ENCODE measurements around the gene CACNA1B.
"Not testable (repeated sequence)": the region's sequence is repeated elsewhere in the genome, so short reads cannot be mapped to it uniquely, and the experiment has no call there.

Gene CACNA1B

DNA sequence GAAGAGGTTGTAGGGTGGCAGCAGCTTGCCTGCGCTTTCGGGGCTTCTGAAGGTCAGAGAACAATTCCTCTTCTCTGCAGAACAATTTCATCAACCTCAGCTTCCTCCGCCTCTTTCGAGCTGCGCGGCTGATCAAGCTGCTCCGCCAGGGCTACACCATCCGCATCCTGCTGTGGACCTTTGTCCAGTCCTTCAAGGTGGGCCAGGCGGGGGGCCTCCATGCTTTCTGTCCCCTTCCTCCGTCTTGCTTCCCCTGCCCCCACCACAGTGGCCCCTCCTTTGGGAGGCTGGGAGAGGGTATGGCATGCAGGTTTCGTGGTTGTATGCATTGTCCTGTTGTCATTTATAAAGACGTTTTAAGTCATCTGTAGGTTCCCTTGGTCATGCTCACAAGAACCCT, 195.8 kb downstream of the CACNA1B start:
- DNase-seq (ENCODE audit: low spot score): no peak

DNA sequence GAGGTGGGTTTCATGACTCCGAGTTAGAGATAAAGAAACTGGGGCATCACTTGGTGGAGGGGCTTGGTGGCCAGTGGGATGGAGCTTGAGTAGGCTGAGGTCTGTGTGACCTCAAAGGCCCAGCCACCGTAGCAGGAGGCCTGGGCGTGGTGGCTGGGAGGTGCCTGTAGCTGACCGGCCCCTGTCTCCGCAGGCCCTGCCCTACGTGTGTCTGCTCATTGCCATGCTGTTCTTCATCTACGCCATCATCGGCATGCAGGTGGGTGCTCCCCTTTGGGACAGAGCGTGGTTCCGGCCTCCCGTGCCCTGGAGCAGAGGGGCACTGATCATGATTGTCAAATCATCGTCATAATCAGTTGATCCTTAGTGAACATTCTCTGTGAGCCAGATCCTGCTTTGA, 196.2 kb downstream of the CACNA1B start:
- no peak for DNase-seq (ENCODE audit: low spot score)

DNA sequence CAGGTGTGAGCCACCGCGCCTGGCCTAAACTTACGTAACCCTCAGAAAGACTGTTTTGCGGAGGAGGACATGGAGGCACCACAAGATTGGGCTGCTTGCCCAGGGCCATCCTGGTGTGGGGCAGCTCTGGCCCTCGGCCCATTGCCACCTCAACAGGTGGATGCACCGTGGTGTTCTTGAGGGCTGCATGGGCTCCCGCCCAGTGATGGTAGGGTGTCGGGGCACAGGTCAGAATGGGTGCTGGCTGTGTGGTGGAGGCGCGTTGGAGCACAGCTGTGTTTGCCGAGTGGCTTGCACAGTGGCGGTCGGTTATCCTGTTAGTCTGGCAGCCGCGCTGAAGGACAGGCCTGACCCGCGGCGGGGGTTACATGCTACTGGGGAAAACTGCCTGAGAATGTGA, 196.9 kb downstream of the CACNA1B start:
- DNase-seq (ENCODE audit: low spot score): no peak

DNA sequence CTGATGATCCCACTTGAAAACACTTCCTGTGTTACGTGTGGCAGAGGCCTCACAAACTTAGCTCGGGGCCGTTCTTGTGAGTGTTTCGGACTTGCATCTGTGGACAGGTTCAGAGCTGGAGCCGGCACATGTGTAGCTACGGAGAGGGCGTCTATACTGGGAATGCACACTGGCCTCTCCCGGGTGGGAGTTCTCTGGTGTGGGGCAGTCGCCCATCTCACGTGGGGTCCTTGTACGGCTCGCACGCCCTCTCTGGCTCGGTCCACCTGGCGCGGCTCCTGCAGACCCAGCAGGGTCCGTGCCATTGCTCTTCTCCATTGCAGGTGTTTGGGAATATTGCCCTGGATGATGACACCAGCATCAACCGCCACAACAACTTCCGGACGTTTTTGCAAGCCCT, 197.9 kb downstream of the CACNA1B start:
- DNase-seq (ENCODE audit: low spot score): no peak

DNA sequence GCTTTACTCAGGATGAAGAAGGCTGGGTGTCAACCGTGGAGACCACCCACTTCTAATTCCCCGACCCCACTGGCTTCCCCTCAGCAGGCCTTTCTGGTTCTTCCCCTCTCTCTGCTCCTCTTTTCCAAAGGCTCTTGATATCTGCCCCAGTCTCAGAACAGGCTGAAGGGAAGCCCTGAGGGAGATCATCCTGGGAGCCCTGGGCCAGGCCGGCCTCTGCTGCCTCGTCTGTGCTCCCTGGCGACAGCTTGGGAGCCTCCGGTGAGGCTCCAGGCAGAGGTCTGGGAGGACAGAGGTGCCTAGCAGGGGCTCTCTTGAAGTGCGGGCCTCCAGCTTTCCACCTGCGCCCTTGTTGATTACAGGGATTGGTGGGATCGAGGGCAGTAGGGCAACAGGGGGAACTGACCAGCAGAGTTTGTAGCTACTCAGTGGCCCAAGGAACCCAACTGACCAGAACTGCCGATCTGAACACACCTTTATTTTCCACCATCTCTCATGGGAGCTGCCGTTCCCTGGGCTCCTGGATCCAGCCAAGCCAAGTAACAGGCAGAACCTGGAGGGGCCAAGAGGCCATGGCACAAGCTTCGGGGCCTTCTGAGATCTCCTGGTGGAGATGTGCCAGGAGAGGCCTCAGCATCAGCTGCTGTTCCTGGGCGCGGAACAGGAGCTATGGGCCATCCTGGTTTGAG, 198.5 kb downstream of the CACNA1B start:
- DNase-seq (ENCODE audit: low spot score): no peak

DNA sequence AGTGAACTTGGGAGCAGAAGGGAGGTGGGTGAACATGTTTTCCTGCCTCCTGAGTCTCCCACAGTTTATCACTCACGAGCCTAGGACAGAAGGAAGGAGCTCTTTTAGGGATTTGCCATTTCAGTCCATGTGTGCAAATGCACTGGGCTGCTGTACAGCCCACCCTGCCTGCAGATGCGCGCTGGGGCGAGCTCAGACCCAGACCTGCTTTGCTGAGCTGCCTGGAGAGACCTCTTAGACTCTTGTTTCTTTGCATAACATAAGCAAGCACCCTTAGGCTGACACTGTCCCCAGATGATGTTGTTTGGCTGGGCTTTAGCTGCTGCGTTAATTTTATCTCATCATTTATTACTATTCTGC, 199.0 kb downstream of the CACNA1B start:
- no peak for DNase-seq (ENCODE audit: low spot score)

DNA sequence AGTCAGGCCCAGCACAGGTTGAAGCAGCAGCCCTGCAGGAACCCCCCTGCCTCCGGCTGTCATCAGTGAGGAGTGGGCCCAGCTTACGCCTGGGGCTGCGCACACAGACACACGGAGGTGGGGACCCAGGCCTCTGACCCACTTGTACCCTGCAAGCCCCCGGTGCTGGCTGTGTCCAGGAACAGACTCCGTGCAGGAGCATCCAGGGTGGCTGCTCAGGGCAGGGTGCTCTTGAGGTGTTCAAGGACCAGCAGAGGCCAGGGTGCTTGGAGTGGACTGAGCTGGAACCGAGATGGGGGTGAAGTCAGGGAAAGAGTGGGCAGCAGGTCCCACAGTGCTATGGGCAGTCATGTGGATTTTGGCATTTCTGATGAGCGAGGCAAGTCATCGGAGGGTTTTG, 199.5 kb downstream of the CACNA1B start:
- DNase-seq (ENCODE audit: low spot score): no peak

DNA sequence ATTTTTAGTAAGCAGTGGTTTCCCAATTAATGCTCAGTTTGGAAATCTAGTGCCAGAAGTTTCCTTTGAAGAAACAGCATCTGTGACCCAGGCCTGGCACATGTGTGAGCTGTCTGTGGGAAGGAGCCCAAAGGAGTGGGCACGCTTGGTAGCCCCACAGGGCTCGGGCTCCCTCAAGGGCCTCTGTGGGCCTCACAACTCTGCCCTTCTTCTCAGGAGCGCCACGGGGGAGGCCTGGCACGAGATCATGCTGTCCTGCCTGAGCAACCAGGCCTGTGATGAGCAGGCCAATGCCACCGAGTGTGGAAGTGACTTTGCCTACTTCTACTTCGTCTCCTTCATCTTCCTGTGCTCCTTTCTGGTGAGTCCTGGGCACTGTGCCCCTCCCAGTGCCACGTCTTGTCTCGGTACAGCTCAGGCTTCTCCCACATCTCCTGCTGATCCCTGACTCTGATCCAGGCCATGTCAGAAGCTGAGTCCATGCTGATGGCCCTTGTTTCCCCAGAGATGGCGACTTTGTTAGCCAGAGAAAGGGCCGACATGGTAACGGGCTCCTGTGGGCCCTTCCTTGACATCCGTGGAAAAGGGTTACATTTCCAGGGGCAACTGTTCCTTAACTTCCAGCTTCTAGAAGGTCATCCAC, 200.4 kb downstream of the CACNA1B start:
- no peak for DNase-seq (ENCODE audit: low spot score)

DNA sequence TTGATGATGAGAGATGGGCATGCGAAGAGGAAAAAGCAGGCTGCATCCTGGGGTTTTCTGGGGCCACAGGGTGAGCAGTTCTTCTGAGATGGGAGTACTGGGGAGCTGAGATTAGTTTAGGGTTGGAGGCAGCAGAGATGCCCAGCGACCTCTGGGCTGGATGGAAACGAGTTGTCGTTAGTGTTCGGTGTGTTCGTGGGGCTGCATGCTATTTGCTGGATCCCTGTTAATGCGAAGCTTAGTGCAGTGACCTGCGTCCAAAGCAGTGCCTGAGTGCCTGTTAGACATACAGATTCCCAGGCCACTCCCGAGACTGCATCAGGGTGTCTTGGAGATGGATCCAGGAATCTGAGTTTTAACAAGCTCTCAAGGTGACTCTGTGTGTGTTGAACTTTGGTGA, 201.3 kb downstream of the CACNA1B start:
- DNase-seq (ENCODE audit: low spot score): no peak

DNA sequence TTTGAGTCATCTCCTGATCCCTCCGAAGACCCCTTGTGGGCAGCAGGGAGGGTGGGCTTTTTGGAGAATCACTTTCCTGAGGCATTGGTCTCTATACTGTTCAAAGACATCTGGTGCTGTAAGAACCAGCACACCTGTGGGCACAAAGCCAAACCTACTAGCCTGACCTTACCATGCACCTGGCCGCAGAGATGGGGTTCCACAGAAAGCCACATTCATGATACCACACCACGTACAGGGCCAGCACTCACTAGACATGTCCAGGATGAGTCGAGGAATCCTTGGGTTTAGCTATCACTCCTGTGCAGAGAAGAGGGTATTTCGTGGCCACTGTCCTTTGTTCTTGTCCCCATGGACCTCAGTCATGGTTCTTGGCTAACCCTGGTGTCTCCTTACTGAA, 203.4 kb downstream of the CACNA1B start:
- no peak for DNase-seq (ENCODE audit: low spot score)

DNA sequence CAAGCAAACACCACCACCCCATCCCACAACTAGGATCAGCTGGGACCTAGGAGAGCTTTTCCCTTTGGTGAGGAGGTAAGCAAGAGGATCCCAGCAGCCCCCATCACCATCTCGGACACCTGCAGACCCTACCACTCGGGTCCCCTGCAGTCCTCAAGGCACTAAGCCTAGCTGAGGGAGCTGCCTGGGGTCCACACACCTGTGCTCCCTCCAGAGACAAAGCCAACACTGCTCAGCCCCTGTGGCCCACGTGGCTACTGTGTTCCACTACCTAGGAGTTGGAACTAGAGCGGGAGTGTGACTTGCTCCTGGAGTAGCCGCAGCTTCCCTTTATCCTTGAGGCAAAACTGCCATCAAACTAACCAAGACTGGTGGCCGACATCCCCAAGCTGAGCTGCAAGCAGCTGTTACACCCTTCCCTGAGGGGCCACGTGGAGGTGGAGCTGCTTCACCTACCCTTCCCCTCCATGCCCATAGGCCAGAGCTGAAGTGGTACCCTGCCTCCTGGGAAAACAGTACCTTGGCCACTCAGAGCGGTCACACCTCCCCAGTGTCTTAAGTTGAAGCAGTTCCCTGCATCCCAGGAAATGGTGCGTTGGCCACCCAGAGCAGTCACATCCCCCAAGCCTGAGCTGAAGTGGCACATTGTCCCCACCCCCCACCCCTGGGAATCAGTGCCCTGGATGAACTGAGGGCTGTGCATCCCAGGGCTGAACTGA, 205.5 kb downstream of the CACNA1B start:
- DNase-seq (ENCODE audit: low spot score): no peak

DNA sequence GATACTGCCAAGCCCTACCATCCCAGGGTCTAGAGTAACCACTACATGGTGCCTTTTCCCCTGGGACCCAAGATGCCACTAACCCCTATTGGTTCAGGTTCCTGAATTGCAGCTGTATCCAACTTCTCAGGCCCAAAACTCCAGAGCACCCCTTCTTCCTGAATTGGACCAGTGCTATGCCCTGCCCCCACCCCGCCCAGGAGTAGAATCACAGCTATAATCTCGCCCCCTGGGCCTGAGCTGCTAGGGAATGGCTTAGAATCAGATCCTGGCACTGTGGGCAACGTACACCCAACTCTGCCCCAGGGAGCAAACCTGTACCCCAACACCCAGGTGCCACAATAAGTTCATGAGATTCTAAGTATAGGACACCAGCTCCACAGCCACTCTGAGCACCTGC, 206.3 kb downstream of the CACNA1B start:
- no peak for DNase-seq (ENCODE audit: low spot score)

DNA sequence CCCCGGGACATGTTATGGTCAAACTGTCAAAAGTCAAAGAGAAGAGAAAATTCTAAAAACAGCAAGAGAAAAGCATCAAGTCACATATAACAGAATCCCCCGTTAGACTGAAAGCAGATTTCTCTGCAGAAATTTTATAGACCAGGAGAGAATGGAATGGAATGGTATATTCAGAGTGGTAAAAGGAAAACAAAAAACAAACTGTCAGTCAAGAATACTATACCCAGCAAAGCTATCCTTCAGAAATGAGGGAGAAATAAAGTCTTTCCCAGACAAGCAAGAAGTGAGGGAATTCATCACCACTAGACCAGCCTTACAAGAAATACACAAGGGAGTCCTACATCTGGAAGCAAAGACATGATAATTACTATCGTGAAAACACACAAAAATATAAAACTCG, 208.0 kb downstream of the CACNA1B start:
- no peak for DNase-seq (ENCODE audit: low spot score)

DNA sequence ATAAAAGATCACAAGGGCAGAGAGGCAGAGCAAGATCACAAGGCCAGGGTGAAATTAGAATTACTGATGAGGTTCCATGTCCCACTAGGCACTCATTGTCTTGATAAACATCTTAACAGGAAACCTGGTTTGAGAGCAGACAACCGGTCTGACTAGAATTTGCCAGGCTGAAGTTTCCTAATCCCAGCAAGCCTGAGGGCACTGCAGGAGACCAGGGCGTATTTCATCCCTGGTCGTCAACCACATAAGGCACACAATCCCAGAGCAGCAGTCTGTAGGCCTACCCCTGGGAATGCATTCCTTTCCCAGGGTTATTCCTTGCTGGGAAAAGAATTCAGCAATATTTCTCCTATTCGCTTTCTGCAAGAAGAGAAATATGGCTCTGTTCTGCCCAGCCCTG, 214.5 kb downstream of the CACNA1B start:
- not testable (repeated sequence) for DNase-seq (ENCODE audit: low spot score)

DNA sequence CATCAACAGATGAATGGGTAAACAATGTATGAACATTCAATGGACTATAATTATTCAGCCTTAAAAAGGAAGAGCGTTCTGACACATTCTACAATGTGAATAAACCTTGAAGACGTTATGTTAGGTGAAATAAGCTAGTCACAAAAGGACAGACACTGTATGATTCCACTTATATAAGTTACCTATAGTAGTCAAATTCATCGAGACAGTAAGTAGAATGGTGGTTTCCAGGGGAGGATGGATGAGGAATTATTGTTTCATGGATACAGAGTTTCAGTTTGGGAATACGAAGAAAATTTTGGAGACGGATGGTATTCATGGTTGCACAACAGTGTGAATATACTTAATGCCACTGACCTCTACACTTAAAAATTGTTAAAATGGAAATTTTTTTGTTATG, 216.4 kb downstream of the CACNA1B start:
- DNase-seq (ENCODE audit: low spot score): no peak

DNA sequence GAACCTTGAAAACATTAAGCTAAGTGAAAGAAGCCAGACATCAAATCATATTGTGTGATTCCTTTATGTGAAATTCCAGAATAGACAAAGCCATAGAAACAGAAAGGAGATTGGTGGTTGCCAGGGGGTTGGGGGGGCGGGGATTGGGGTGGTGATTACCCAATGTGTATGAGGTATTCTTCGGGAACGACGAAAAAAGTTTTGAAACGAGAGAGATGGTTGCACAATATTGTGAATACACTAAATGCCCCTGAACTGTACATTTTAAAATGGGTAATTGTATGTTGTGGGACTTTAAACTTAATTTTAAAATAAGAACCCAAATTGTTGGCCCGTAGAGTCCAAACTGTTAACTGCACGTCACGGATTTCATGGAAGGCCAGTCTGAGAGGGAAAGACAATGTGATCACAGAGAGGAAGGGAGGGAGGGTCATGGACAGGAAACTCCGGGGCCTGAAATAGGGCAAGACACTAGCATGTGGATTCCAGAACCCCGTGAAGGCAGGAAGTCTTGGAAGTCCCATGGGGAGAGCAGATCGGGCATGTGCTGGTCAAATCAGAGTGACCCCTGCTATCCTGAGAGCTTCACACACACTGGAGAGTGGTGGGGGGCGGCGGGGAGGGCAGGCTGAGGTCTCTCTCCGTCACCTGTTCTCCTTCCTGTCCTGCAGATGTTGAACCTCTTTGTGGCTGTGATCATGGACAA, 218.4 kb downstream of the CACNA1B start:
- DNase-seq (ENCODE audit: low spot score): no peak

DNA sequence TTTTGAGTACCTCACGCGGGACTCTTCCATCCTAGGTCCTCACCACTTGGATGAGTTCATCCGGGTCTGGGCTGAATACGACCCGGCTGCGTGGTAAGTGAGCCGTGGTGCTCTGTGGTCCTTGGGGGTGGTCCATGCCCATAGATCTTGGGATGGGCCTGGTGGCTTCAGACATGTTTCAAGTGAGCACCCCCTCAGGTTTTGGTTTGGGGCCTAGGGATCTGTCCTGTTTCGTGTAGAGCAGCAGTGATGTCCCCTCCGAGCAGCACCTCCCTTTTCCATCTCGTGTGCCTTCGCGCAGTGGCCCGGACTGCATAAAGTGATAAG, 218.9 kb downstream of the CACNA1B start:
- DNase-seq (ENCODE audit: low spot score): no peak

DNA sequence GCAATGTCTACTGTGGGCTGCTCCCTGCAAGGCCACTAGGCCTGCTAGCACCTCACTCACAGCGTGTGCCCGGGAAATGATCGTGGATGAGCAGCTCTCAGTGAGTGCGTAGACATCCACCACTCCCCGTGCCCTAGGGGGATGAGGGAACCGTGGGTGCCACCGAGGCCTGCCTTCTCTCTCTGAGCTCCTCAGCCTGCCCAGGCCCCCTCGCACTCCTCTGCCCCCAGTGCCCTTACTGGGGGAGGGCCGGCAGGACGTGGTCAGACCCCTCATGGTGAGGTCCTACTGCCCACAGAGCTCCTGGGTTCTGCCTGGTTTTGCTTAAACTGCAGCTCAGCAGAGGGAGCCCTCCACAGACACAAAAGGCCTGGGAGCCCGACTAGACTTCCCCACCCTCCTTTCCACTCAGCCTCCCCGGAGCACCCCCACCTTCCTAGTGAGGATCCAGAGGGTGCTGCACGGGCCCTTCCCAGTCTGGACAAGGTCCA, 220.0 kb downstream of the CACNA1B start:
- DNase-seq (ENCODE audit: low spot score): no peak

DNA sequence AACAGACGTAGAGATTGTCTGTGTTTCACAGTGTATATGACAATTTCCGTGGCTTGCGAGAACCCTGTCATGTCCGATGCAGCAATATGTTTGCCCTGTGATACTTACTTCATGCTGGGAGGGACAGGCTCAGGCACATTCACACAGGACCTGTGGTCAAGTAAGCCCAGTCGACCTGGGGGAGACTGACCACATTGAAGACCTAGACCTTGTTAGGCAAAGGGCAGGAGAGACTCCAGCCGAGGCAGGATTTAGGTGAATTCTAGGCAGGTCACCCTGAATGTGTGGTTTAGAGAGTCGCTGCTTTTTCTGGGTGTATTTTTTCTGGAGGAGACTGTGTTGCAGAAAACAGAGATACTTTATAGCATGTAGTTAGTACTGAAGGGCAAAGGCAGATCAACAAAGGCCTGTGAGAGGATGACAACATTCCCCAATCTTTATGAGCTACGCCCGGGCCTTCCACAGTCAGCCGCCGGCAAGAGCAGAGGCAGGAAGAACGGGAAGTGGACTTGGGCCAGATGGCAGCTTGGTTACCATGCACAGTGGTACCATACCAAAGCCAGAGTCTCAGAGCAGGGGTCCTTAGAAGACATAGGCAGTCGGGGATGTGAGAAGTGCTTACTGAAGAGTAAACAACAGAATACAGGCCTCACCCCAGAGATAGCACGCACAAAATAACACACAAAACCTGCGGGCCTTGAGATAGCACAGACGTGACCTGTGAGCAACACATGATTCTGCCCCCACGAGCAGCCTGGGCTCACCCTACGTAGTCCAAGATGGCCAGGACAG, 220.7 kb downstream of the CACNA1B start:
- DNase-seq (ENCODE audit: low spot score): no peak

DNA sequence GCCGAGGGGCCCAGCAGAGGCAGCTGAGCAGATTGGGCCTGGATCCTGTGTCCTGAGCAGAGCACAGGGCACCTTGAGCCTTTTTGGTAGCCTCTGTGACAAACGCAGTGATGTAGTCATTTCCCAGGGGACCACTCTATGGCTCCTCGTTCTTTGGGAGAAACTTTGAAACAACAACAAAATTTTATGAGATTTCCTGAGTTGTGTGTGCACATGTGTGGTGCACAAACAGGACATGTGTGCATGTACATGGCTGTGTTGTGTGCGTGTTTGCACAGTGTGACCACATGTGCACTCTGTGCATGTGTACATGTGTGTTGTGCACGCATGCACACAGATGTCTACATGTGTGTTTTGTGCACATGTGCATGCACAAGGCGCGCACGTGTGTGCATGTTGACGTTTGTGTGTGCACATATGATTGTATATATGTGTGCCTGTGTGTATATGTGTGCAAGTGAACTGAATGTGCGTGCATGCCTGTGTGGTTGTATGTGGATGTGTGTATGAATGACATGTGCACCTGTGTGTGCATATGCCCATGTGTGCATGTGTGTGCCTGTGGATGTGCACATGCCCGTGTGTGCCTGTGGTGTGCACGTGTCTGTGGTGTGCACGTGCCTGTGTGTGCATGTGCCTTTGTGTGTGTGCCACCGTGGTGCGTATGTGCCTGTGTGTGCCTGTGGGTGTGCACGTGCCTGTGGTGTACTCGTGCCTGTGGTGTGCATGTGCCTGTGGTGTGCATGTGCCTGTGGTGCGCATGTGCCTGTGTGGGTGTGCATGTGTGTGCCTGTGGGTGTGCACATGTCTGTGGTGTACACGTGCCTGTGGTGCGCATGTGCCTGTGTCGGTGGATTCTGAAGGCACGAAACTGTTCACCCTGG, 221.6 kb downstream of the CACNA1B start:
- DNase-seq (ENCODE audit: low spot score): no peak
